SK-N-SH treated with all-trans-retinoic acid at 6 μM for 48 hours (cell line): ENCODE results near the gene IFRD2.

Experiments used
- ATAC-seq: fragments of 200-7000 bp; cut with Tn5 transposase; 3 replicates; pipeline ENCODE4 v1.9.1; 2020; ENCODE audit warnings: mild to moderate bottlenecking, moderate library complexity
- ARNTL ChIP-seq: fragments of 450-650 bp; formaldehyde crosslinking; IDR thresholded peaks from 2 replicates; pipeline ENCODE4 v1.5.0; 2020; ENCODE audit warnings: low read depth, mild to moderate bottlenecking, moderate library complexity, borderline replicate concordance
- BACH2 ChIP-seq: fragments of 250-450 bp; sonication (Bioruptor Pico); IDR thresholded peaks from 2 replicates; pipeline ENCODE4 v1.9.0; 2021; ENCODE audit warnings: mild to moderate bottlenecking, borderline replicate concordance
- CSDC2 ChIP-seq: fragments of 250-450 bp; sonication (Bioruptor Pico); IDR thresholded peaks from 2 replicates; pipeline ENCODE4 v1.5.0; 2020; ENCODE audit warnings: mild to moderate bottlenecking, moderate library complexity
- ESRRG ChIP-seq: fragments of 250-450 bp; sonication (Bioruptor Pico); IDR thresholded peaks from 2 replicates; pipeline ENCODE4 v1.6.1; 2021; ENCODE audit warnings: mild to moderate bottlenecking
- GLIS3 ChIP-seq: fragments of 250-450 bp; sonication (Bioruptor Pico); IDR thresholded peaks from 2 replicates; pipeline ENCODE4 v1.5.0; 2020; ENCODE audit warnings: mild to moderate bottlenecking, moderate library complexity
- ISL1 ChIP-seq: fragments of 250-450 bp; sonication (Bioruptor Pico); IDR thresholded peaks from 2 replicates; pipeline ENCODE4 v2.1.2; 2022; ENCODE audit warnings: mild to moderate bottlenecking, moderate library complexity
- OSR1 ChIP-seq: fragments of 250-450 bp; sonication (Bioruptor Pico); IDR thresholded peaks from 2 replicates; pipeline ENCODE4 v1.8.0; 2022; ENCODE audit warnings: moderate library complexity, mild to moderate bottlenecking, inconsistent platforms
- PPARA ChIP-seq: fragments of 250-450 bp; sonication (Bioruptor Pico); IDR thresholded peaks from 2 replicates; pipeline ENCODE4 v1.5.0; 2020; ENCODE audit warnings: mild to moderate bottlenecking, borderline replicate concordance
- SNAI2 ChIP-seq: fragments of 250-450 bp; sonication (Bioruptor Pico); IDR thresholded peaks from 2 replicates; pipeline ENCODE4 v1.5.0; 2020; ENCODE audit warnings: mild to moderate bottlenecking, moderate library complexity
- TCF4 ChIP-seq: fragments of 250-450 bp; sonication (Bioruptor Pico); IDR thresholded peaks from 2 replicates; pipeline ENCODE4 v1.8.0; 2021; ENCODE audit warnings: mild to moderate bottlenecking, moderate library complexity, borderline replicate concordance
- ZC3H10 ChIP-seq: fragments of 250-450 bp; sonication (Bioruptor Pico); IDR thresholded peaks from 2 replicates; pipeline ENCODE4 v1.5.1; 2021; ENCODE audit warnings: mild to moderate bottlenecking, moderate library complexity
- ZFP3 ChIP-seq: fragments of 250-450 bp; sonication (Bioruptor Pico); IDR thresholded peaks from 2 replicates; pipeline ENCODE4 v1.5.0; 2020; ENCODE audit warnings: mild to moderate bottlenecking, moderate library complexity
- ZFP30 ChIP-seq: fragments of 450-650 bp; formaldehyde crosslinking; IDR thresholded peaks from 2 replicates; pipeline ENCODE4 v1.5.0; 2022; ENCODE audit warnings: mild to moderate bottlenecking, moderate library complexity
- ZNF565 ChIP-seq: fragments of 450-650 bp; formaldehyde crosslinking; conservative IDR thresholded peaks from 2 replicates; pipeline ENCODE4 v1.5.0; 2020; ENCODE audit warnings: low read depth, mild to moderate bottlenecking, moderate library complexity
- ZNF70 ChIP-seq: fragments of 450-650 bp; formaldehyde crosslinking; IDR thresholded peaks from 2 replicates; pipeline ENCODE4 v1.5.0; 2020; ENCODE audit warnings: mild to moderate bottlenecking, moderate library complexity
- ZNF8 ChIP-seq: fragments of 450-650 bp; formaldehyde crosslinking; IDR thresholded peaks from 2 replicates; pipeline ENCODE4 v1.5.0; 2020; ENCODE audit warnings: mild to moderate bottlenecking, moderate library complexity
- TF ChIP-seq, protein P1 (sequence below): fragments of 250-450 bp; sonication (Bioruptor Pico); IDR thresholded peaks from 2 replicates; pipeline ENCODE4 v1.5.1; 2021; ENCODE audit warnings: mild to moderate bottlenecking, moderate library complexity
- TF ChIP-seq, protein P2 (sequence below): fragments of 250-450 bp; sonication (Bioruptor Pico); IDR thresholded peaks from 2 replicates; pipeline ENCODE4 v1.8.0; 2021; ENCODE audit warnings: low read depth, mild to moderate bottlenecking, moderate library complexity, borderline replicate concordance
- TF ChIP-seq, protein P3 (sequence below): fragments of 250-450 bp; sonication (Bioruptor Pico); IDR thresholded peaks from 2 replicates; pipeline ENCODE4 v1.8.0; 2020; ENCODE audit warnings: mild to moderate bottlenecking, moderate library complexity, borderline replicate concordance
- TF ChIP-seq, protein P4 (sequence below): fragments of 250-450 bp; sonication (Bioruptor Pico); IDR thresholded peaks from 2 replicates; pipeline ENCODE4 v1.5.0; 2020; ENCODE audit warnings: mild to moderate bottlenecking, moderate library complexity
- TF ChIP-seq, protein P5 (sequence below): fragments of 250-450 bp; sonication (Bioruptor Pico); IDR thresholded peaks from 2 replicates; pipeline ENCODE4 v1.5.1; 2020; ENCODE audit warnings: low read depth, mild to moderate bottlenecking, moderate library complexity

IFRD2 gene

DNA sequence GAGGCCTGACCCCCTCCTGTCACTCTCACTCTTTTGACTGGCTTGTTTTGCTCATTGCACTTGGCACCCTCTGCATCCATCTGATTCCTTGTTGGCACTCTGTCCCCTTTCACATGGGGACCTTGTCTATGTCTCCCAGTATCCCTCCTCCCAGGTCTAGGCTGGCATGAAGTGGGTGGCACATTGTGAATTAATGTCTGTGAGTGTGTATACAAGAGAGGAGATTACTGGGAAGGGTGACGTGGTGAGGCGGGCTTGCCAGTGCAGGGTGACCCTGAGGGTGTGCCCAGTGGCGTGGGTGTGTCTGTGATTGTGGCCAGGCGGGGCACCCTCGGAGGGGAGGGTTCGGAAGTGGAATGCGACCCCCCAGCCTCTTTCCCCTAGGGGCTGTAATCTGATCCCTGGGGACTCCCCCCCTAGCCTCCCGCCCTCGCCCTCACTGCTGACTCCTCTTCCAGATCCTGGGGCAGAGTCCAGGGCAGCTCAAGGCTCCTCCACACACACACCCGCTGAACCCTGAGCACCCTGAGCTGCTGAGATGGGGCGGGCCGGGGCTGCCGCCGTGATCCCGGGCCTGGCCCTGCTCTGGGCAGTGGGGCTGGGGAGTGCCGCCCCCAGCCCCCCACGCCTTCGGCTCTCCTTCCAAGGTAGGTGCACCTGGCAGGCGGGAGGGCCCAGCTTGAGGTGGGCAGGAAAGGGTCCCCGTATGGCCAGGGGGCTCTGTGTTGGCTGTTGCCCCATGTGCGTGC, 23.4 kb downstream of the IFRD2 start, which contains the start of gene SEMA3B:
Gene SEMA3B, plus strand, starts transcription at position 445 of the 749 bp plus-strand sequence. Its CDS starts 94 bp downstream, at position 539.
- no peak for ATAC-seq
- no peak for TF ChIP-seq ESRRG (CRISPR knock-in tag)
- no peak for TF ChIP-seq SNAI2 (CRISPR knock-in tag)
- TF ChIP-seq ZC3H10 (CRISPR knock-in tag): no peak
- no peak for TF ChIP-seq CSDC2
- no peak for TF ChIP-seq ISL1 (CRISPR knock-in tag)

DNA sequence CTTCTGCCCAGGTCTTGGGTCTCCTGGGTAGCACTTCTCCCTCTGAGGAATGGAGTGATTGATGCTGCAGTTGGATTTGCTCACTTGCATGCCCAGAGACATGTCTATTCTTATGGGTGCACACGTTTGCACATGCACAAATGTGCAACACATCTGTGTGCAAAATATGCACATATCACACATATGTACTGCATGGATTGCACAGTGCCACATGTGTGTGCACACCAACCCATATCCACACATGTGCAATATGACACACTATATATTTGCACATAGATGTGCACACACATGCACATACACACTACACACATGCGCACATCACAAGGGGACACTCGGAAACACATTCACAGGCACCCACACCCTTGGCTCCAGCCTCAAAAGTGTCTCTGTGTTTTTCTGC, 24.0 kb downstream of the IFRD2 start:
- no peak for ATAC-seq
- TF ChIP-seq ZNF8 (CRISPR knock-in tag): no peak
- TF ChIP-seq, protein P1, sequence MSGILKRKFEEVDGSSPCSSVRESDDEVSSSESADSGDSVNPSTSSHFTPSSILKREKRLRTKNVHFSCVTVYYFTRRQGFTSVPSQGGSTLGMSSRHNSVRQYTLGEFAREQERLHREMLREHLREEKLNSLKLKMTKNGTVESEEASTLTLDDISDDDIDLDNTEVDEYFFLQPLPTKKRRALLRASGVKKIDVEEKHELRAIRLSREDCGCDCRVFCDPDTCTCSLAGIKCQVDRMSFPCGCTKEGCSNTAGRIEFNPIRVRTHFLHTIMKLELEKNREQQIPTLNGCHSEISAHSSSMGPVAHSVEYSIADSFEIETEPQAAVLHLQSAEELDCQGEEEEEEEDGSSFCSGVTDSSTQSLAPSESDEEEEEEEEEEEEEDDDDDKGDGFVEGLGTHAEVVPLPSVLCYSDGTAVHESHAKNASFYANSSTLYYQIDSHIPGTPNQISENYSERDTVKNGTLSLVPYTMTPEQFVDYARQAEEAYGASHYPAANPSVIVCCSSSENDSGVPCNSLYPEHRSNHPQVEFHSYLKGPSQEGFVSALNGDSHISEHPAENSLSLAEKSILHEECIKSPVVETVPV (CRISPR knock-in tag): no peak
- TF ChIP-seq ZNF70: no peak
- TF ChIP-seq TCF4 (CRISPR knock-in tag): no peak
- no peak for TF ChIP-seq ZNF565 (CRISPR knock-in tag)
- no peak for TF ChIP-seq GLIS3 (CRISPR knock-in tag)
- TF ChIP-seq SNAI2 (CRISPR knock-in tag): no peak
- TF ChIP-seq ZFP30 (CRISPR knock-in tag): no peak
- no peak for TF ChIP-seq CSDC2
- TF ChIP-seq ARNTL (CRISPR knock-in tag): no peak
- TF ChIP-seq OSR1 (CRISPR knock-in tag): no peak
- TF ChIP-seq, protein P2, sequence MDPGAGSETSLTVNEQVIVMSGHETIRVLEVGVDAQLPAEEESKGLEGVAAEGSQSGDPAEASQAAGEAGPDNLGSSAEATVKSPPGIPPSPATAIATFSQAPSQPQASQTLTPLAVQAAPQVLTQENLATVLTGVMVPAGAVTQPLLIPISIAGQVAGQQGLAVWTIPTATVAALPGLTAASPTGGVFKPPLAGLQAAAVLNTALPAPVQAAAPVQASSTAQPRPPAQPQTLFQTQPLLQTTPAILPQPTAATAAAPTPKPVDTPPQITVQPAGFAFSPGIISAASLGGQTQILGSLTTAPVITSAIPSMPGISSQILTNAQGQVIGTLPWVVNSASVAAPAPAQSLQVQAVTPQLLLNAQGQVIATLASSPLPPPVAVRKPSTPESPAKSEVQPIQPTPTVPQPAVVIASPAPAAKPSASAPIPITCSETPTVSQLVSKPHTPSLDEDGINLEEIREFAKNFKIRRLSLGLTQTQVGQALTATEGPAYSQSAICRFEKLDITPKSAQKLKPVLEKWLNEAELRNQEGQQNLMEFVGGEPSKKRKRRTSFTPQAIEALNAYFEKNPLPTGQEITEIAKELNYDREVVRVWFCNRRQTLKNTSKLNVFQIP (CRISPR knock-in tag): no peak

DNA sequence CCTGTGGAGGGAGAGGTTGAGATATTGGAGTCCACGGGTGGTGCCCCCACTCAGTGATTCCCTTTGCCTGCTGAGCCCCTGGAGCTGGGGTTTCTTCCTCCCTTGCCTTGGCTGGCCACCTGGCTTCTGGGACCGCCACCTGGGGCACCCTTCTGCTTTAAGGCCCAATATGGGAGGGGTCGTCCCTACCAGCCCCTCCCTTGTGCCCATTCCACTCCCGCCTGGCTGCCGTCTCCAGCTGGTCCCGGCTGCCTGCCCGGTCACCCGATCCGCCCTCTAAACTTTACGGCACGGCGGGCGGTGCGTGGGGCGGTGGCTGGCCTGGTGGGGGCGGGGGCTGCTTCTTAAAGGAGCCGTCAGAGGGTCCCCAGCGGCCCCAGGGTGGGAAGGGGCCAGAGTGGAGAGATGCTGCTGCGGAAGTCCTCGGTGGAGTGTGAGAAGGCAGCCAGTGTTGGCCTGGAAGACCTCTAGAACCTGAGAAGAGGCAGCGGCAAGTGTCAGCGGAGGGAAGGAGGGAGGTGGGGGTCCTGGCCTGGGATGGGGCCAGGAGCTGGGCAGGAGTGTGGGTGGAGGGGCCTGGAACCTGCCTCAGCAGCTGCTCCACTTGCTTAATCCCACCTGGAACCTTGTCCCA, 24.8 kb downstream of the IFRD2 start:
- ATAC-seq: 0 out of 3 replicates have a peak, but pooled peaks have one; percentile 2
- no peak for TF ChIP-seq CSDC2
- TF ChIP-seq GLIS3 (CRISPR knock-in tag): no peak
- TF ChIP-seq ZNF565 (CRISPR knock-in tag): no peak
- no peak for TF ChIP-seq ZFP3 (CRISPR knock-in tag)
- no peak for TF ChIP-seq OSR1 (CRISPR knock-in tag)
- no peak for TF ChIP-seq BACH2 (CRISPR knock-in tag)
- TF ChIP-seq ZC3H10 (CRISPR knock-in tag): no peak
- TF ChIP-seq, protein P3, sequence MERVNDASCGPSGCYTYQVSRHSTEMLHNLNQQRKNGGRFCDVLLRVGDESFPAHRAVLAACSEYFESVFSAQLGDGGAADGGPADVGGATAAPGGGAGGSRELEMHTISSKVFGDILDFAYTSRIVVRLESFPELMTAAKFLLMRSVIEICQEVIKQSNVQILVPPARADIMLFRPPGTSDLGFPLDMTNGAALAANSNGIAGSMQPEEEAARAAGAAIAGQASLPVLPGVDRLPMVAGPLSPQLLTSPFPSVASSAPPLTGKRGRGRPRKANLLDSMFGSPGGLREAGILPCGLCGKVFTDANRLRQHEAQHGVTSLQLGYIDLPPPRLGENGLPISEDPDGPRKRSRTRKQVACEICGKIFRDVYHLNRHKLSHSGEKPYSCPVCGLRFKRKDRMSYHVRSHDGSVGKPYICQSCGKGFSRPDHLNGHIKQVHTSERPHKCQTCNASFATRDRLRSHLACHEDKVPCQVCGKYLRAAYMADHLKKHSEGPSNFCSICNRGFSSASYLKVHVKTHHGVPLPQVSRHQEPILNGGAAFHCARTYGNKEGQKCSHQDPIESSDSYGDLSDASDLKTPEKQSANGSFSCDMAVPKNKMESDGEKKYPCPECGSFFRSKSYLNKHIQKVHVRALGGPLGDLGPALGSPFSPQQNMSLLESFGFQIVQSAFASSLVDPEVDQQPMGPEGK (CRISPR knock-in tag): no peak
- TF ChIP-seq SNAI2 (CRISPR knock-in tag): no peak

DNA sequence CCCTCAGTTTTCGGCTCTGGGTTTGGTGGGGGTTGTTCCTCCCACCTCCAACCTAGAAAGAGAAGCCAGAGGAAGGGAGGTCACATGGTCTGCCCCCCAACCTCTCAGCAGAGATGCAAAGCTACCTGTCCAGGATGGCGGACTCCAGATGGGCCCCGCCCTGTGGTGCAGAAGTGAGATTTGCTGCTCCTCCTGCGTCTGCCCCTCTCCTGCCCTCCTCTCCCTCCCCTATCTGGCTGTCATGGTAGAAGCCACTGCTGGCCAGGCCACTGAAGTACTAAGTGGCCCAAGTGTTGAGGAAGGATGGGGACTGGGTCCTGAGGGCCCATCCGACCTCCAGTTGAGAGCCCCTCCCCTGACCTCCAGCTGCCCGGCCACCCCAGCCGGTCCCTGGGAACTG, 25.4 kb downstream of the IFRD2 start:
- no peak for ATAC-seq
- TF ChIP-seq, protein P1 (CRISPR knock-in tag): no peak
- TF ChIP-seq, protein P4, sequence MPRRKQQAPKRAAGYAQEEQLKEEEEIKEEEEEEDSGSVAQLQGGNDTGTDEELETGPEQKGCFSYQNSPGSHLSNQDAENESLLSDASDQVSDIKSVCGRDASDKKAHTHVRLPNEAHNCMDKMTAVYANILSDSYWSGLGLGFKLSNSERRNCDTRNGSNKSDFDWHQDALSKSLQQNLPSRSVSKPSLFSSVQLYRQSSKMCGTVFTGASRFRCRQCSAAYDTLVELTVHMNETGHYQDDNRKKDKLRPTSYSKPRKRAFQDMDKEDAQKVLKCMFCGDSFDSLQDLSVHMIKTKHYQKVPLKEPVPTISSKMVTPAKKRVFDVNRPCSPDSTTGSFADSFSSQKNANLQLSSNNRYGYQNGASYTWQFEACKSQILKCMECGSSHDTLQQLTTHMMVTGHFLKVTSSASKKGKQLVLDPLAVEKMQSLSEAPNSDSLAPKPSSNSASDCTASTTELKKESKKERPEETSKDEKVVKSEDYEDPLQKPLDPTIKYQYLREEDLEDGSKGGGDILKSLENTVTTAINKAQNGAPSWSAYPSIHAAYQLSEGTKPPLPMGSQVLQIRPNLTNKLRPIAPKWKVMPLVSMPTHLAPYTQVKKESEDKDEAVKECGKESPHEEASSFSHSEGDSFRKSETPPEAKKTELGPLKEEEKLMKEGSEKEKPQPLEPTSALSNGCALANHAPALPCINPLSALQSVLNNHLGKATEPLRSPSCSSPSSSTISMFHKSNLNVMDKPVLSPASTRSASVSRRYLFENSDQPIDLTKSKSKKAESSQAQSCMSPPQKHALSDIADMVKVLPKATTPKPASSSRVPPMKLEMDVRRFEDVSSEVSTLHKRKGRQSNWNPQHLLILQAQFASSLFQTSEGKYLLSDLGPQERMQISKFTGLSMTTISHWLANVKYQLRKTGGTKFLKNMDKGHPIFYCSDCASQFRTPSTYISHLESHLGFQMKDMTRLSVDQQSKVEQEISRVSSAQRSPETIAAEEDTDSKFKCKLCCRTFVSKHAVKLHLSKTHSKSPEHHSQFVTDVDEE (CRISPR knock-in tag): no peak
- TF ChIP-seq, protein P3 (CRISPR knock-in tag): no peak
- TF ChIP-seq, protein P5, sequence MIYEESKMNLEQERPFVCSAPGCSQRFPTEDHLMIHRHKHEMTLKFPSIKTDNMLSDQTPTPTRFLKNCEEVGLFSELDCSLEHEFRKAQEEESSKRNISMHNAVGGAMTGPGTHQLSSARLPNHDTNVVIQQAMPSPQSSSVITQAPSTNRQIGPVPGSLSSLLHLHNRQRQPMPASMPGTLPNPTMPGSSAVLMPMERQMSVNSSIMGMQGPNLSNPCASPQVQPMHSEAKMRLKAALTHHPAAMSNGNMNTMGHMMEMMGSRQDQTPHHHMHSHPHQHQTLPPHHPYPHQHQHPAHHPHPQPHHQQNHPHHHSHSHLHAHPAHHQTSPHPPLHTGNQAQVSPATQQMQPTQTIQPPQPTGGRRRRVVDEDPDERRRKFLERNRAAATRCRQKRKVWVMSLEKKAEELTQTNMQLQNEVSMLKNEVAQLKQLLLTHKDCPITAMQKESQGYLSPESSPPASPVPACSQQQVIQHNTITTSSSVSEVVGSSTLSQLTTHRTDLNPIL (CRISPR knock-in tag): no peak
- TF ChIP-seq PPARA (no peak), TCF4 (CRISPR knock-in tag) (no peak)
